NCI-H748 (cell line): Measurements from ENCODE around the gene KRT9.
"Not testable (repeated sequence)": the region's sequence is repeated elsewhere in the genome, so short reads cannot be mapped to it uniquely, and the experiment has no call there.

ENCODE experiments used
- DNase-seq: peaks from one replicate; lab custom pipeline; 2025; ENCODE audit not compliant: unreplicated experiment; lab: John Stamatoyannopoulos, UW

Gene KRT9

GRCh38 chr17:41606930-41607329 lies 35.1 kb upstream of the KRT9 start:
- DNase-seq, result not testable (repeated sequence)

GRCh38 chr17:41602524-41602923 lies 30.7 kb upstream of the KRT9 start:
- DNase-seq, result no peak

- DNase-seq, result no peak
Observed at GRCh38 chr17:41600318-41600717, 28.5 kb upstream of the KRT9 start.

- DNase-seq, result no peak
Observed at GRCh38 chr17:41599680-41600079, 27.8 kb upstream of the KRT9 start.

- no peak for DNase-seq
Observed at GRCh38 chr17:41595585-41595984, 23.7 kb upstream of the KRT9 start.

GRCh38 chr17:41594363-41594915 lies 22.6 kb upstream of the KRT9 start:
- DNase-seq, result no peak

GRCh38 chr17:41593306-41593981 lies 21.6 kb upstream of the KRT9 start:
- no peak for DNase-seq

GRCh38 chr17:41592601-41593305 lies 20.9 kb upstream of the KRT9 start:
- no peak for DNase-seq

- no peak for DNase-seq
Observed at GRCh38 chr17:41589301-41589700, 17.4 kb upstream of the KRT9 start.

GRCh38 chr17:41588126-41588810 lies 16.4 kb upstream of the KRT9 start:
- no peak for DNase-seq

GRCh38 chr17:41586863-41587495 lies 15.1 kb upstream of the KRT9 start, which contains the start of gene KRT14:
TSS of gene KRT14 (minus strand) at chr17:41586895. CDS start at chr17:41586834, 61 bp downstream.
- DNase-seq, result no peak

- DNase-seq, result no peak
Observed at GRCh38 chr17:41585301-41586056, 13.6 kb upstream of the KRT9 start.

GRCh38 chr17:41584331-41584927 lies 12.6 kb upstream of the KRT9 start:
- not testable (repeated sequence) for DNase-seq

- DNase-seq, result no peak
Observed at GRCh38 chr17:41583137-41584127, 11.6 kb upstream of the KRT9 start.

- not testable (repeated sequence) for DNase-seq
Observed at GRCh38 chr17:41582061-41582968, 10.5 kb upstream of the KRT9 start.

- no peak for DNase-seq
Observed at GRCh38 chr17:41581366-41582060, 9.7 kb upstream of the KRT9 start.

- DNase-seq, result no peak
Observed at GRCh38 chr17:41580687-41581365, 9.0 kb upstream of the KRT9 start.
